Gastrocnemius medialis (tissue), 4 donors: Measurements from ENCODE around the gene RLN3. TPM values are rescaled to one million over a fixed set of nuclear protein-coding genes. Genes with fewer than 3 reads are reported as not detected.

Experiments used
- ATAC-seq, 2 donors: fragments of 150-250 bp; one replicate each; pipeline ENCODE4 v1.9.1; 2016
- DNase-seq, 2 donors: peaks; one replicate each; pipeline ENCODE4 v3.0.0-alpha.2; 2019
- H3K27ac ChIP-seq, 4 donors: fragments of 200-600 bp; sonication (generic); 1 replicate in 1 of 4; 2 replicates in 3 of 4; pipeline ENCODE4 v1.5.1; 2016 to 2018; ENCODE audit warnings: mild to moderate bottlenecking in 2 of 4, moderate library complexity in 1 of 4
- H3K27me3 ChIP-seq, 3 donors: fragments of 200-600 bp; sonication (generic) in 2 of 3; 1 replicate in 1 of 3; 2 replicates in 2 of 3; pipeline versions ENCODE4 v1.5.1 to v1.6.0; 2016 to 2019; ENCODE audit warnings: mild to moderate bottlenecking in 1 of 3, moderate library complexity in 1 of 3
- H3K36me3 ChIP-seq, 2 donors: fragments of 200-600 bp; sonication (generic) in 1 of 2; one replicate each; pipeline ENCODE4 v1.5.1; 2017 to 2018
- H3K4me1 ChIP-seq, 2 donors: fragments of 200-600 bp; sonication (generic) in 1 of 2; one replicate each; pipeline ENCODE4 v1.5.1; 2016 to 2017; ENCODE audit warnings: mild to moderate bottlenecking in 2 of 2
- H3K4me3 ChIP-seq, 4 donors: fragments of 200-600 bp; sonication (generic) in 3 of 4; 1 replicate in 1 of 4; 2 replicates in 3 of 4; pipeline ENCODE4 v1.5.1; 2016 to 2019; ENCODE audit warnings: mild to moderate bottlenecking in 2 of 4
- H3K9me3 ChIP-seq, 3 donors: fragments of 200-600 bp; sonication (generic) in 2 of 3; 1 replicate in 1 of 3; 2 replicates in 2 of 3; pipeline ENCODE4 v1.5.1; 2016 to 2019
- CTCF ChIP-seq, 5 experiments: fragments of 450-650 bp in 3 of 5; fragments of 200-600 bp in 2 of 5; sonication (generic) in 2 of 5; IDR thresholded peaks in 4 of 5; conservative IDR thresholded peaks in 1 of 5; 1 replicate in 4 of 5; 2 replicates in 1 of 5; pipeline ENCODE4 v1.5.1; 2016 to 2019; ENCODE audit warnings: antibody characterized with exemption in 5 of 5, mild to moderate bottlenecking in 3 of 5, moderate library complexity in 3 of 5
- POLR2A ChIP-seq, 2 donors: fragments of 450-650 bp; IDR thresholded peaks; one replicate each; pipeline ENCODE4 v1.6.1; 2017; ENCODE audit warnings: antibody characterized with exemption in 2 of 2, mild to moderate bottlenecking in 2 of 2, moderate library complexity in 2 of 2
- in situ Hi-C, 4 donors: fragments of 200-750 bp; cut with MboI; loops; one replicate each; pipeline versions ENCODE4 v1.15.0 to v1.8.0; 2017; ENCODE audit warnings: low sequenced_read_pairs in 4 of 4
- intact Hi-C: fragments of 100-400 bp; cut with DNase I; formaldehyde crosslinking; loops from one replicate; pipeline ENCODE4 v1.15.1; 2023; ENCODE audit warnings: low total_unique reads
- total RNA-seq, 4 donors: library from RNA; depleted of rRNA; stranded (reverse); fragments of >200 nt; gene quantifications; one replicate each; pipeline versions ENCODE4 v1.1.0 to v1.2.3, GENCODE V29; 2016

RLN3 gene
- total RNA-seq, 4 donors from 2014 or later: not detected

GRCh38 chr19:13980340-13980739 is 47.6 kb upstream of the RLN3 start:
- H3K27ac ChIP-seq: no peak overlapping the region
- H3K36me3 ChIP-seq: no peaks in the 10 kb centered on the region
- DNase-seq (no peak), ATAC-seq (no peak)
- H3K4me1 ChIP-seq: peaks cover 16 to 24% of the 10 kb centered on the region in 2 donors
- no peak overlapping the region for H3K4me3 ChIP-seq
- no peak for TF ChIP-seq POLR2A (IDR thresholded peaks at IDR 0.05)
- TF ChIP-seq CTCF (IDR thresholded peaks at IDR 0.05 in 4 of 5, conservative IDR thresholded peaks at IDR 0.05 in 1 of 5): no peak
- intact Hi-C loops (no loop called here), in situ Hi-C loops (no loop called here)
- H3K27me3 ChIP-seq: no peaks in the 10 kb centered on the region
- no peaks in the 10 kb centered on the region for H3K9me3 ChIP-seq

GRCh38 chr19:13981021-13981420 is 46.9 kb upstream of the RLN3 start:
- H3K4me3 ChIP-seq: no peak overlapping the region
- H3K27ac ChIP-seq: no peak overlapping the region
- DNase-seq (no peak), ATAC-seq (no peak)
- no peaks in the 10 kb centered on the region for H3K36me3 ChIP-seq
- no peak for TF ChIP-seq POLR2A (IDR thresholded peaks at IDR 0.05)
- no peak for TF ChIP-seq CTCF (IDR thresholded peaks at IDR 0.05 in 4 of 5, conservative IDR thresholded peaks at IDR 0.05 in 1 of 5)
- in situ Hi-C loops (no loop called here), intact Hi-C loops (no loop called here)
- peaks cover 16 to 22% of the 10 kb centered on the region in 2 donors for H3K4me1 ChIP-seq
- H3K9me3 ChIP-seq: no peaks in the 10 kb centered on the region
- no peaks in the 10 kb centered on the region for H3K27me3 ChIP-seq

- TF ChIP-seq POLR2A (IDR thresholded peaks at IDR 0.05) (no peak), CTCF (IDR thresholded peaks at IDR 0.05 in 4 of 5, conservative IDR thresholded peaks at IDR 0.05 in 1 of 5) (no peak)
- Histone ChIP-seq H3K4me3 (no peak overlapping the region), H3K4me1 (peaks cover 16 to 22% of the 10 kb centered on the region in 2 donors), H3K36me3 (no peaks in the 10 kb centered on the region), H3K27me3 (no peaks in the 10 kb centered on the region), H3K9me3 (no peaks in the 10 kb centered on the region), H3K27ac (no peak overlapping the region)
- in situ Hi-C loops: no loop called here
- ATAC-seq (no peak), DNase-seq (no peak)
- intact Hi-C loops: no loop called here
These were observed 46.5 kb upstream of the RLN3 start for GRCh38 chr19:13981467-13981866.

GRCh38 chr19:13981988-13982501 is 45.9 kb upstream of the RLN3 start:
- H3K9me3 ChIP-seq: no peaks in the 10 kb centered on the region
- no peak overlapping the region for H3K27ac ChIP-seq
- in situ Hi-C loops: no loop called here
- DNase-seq (no peak), ATAC-seq (no peak)
- TF ChIP-seq POLR2A (IDR thresholded peaks at IDR 0.05) (no peak), CTCF (IDR thresholded peaks at IDR 0.05 in 4 of 5, conservative IDR thresholded peaks at IDR 0.05 in 1 of 5) (no peak)
- no peak overlapping the region for H3K4me3 ChIP-seq
- H3K36me3 ChIP-seq: no peaks in the 10 kb centered on the region
- intact Hi-C loops: no loop called here
- H3K27me3 ChIP-seq: no peaks in the 10 kb centered on the region
- H3K4me1 ChIP-seq: peaks cover 17 to 27% of the 10 kb centered on the region in 2 donors

GRCh38 chr19:13982773-13983172 is 45.2 kb upstream of the RLN3 start:
- Histone ChIP-seq H3K27me3 (no peaks in the 10 kb centered on the region), H3K4me3 (no peak overlapping the region), H3K4me1 (peaks cover 25 to 32% of the 10 kb centered on the region in 2 donors), H3K36me3 (no peaks in the 10 kb centered on the region), H3K27ac (no peak overlapping the region), H3K9me3 (no peaks in the 10 kb centered on the region)
- no peak for ATAC-seq
- no peak for DNase-seq
- TF ChIP-seq CTCF (IDR thresholded peaks at IDR 0.05 in 4 of 5, conservative IDR thresholded peaks at IDR 0.05 in 1 of 5) (no peak), POLR2A (IDR thresholded peaks at IDR 0.05) (no peak)
- intact Hi-C loops (no loop called here), in situ Hi-C loops (no loop called here)
